ENCODE data around the gene ADD3. TPM values are rescaled to one million over a fixed set of nuclear protein-coding genes. Genes with fewer than 3 reads are reported as not detected.
"Not testable (repeated sequence)": the region's sequence is repeated elsewhere in the genome, so short reads cannot be mapped to it uniquely, and the experiment has no call there.

The ADD3 gene
- total and polyA plus RNA-seq, 5 donors, result 47.4 to 146 (median 122) TPM

DNA sequence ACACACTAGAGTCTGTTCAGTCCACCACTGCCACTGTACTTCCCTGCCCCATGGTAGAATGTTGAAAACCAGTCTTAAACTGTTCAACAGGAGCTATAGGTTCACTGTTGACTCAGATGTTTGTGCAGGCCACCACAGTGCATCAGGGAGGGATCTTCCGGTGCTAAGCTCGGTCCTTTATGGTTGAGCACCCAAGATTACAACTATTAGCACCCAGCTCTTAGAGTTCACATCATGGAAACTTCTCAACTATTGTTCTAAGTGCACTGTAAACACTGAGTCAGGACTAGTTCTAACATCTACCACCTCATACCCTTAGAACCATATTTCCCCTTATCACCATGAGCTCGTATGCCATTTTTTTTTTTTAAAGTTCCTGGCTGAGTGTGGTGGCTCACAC lies 102.6 kb downstream of the ADD3 start:
- intact Hi-C loops (cut with DNase I), result no loop called here

DNA sequence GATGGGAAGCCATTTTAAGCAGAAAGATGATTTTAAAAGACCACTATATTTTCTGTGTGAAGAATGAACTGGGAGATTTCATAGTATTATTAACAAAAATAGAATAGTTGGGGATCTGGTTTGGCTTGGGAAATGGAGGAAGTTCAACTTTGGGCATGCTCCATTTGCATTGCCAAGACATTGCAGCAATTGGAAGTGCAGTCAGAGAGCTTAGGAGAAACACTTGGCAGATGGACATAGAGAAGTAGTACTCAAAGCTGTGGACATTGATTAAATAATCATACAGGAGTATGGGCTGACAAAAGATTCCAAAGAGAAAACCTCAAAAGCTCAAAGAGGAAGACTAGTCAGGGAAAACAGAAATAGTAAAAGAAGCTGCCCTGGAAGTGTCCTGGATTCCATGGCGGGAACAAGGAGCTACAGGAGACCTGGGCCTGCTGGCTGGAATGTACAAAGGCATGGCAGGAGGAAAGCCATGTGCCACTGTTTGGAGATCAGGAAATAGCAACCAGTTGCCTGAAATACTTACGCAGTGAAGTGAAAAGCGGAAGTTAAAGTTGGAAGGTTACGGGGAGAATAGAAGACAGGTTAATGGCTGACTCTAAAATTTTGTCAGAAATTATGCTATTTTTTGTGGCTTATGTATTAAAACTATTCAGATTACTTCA lies 106.0 kb downstream of the ADD3 start:
- DNase-seq, result no peak

More for the DNA sequence above, 102.6 kb downstream of the ADD3 start:
- peaks cover 2% of the 10 kb centered on the region for H3K4me1 ChIP-seq (ENCODE audit: control insufficient read depth, insufficient read depth, low read length)
- H3K9me3 ChIP-seq (ENCODE audit: control insufficient read depth, low read length), result no peaks in the 10 kb centered on the region
- H3K27me3 ChIP-seq (ENCODE audit: control insufficient read depth, insufficient read depth), result no peaks in the 10 kb centered on the region
- ATAC-seq (no peak), DNase-seq (no peak)
- H3K4me3 ChIP-seq (ENCODE audit: low read length), result no peak overlapping the region
- WGBS, result 98% methylated on average over 3 of the region's 3 CpGs
- H3K27ac ChIP-seq (ENCODE audit: low read length), result no peak overlapping the region

DNA sequence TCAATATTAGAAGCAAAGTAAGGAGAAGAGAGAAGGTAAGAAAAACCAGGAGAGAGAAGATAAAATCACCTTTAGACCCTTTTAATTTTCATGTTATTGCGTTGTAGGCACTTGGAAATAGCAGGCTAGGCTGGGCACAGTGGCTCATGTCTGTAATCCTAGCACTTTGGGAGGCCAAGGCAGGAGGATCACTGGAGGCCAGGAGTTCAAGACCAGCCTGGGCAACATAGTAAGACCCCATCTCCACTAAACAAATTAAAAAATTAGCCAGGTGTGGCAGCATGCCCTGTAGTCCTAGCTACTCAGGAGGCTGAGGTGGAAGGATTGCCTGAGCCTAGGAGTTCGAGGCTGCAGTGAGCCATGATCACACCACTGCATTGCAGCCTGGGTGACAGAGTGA lies 106.9 kb downstream of the ADD3 start:
- H3K4me1 ChIP-seq (ENCODE audit: control insufficient read depth, insufficient read depth, low read length); H3K4me3 ChIP-seq (ENCODE audit: low read length); H3K27ac ChIP-seq (ENCODE audit: low read length); DNase-seq; H3K9me3 ChIP-seq (ENCODE audit: control insufficient read depth, low read length); intact Hi-C loops (cut with DNase I); ATAC-seq; H3K27me3 ChIP-seq (ENCODE audit: control insufficient read depth, insufficient read depth): not testable (repeated sequence)
- 98% methylated on average over 2 of the region's 2 CpGs for WGBS

More for the DNA sequence above, 106.0 kb downstream of the ADD3 start:
- no peaks in the 10 kb centered on the region for H3K27me3 ChIP-seq (ENCODE audit: control insufficient read depth, insufficient read depth)
- no peaks in the 10 kb centered on the region for H3K9me3 ChIP-seq (ENCODE audit: control insufficient read depth, low read length)
- H3K27ac ChIP-seq (ENCODE audit: low read length), result peak overlapping the region; percentile 62
- peak in 1 of 2 donors; percentile 44 for ATAC-seq
- WGBS, result 86% methylated on average over 4 of the region's 4 CpGs
- no peak overlapping the region for H3K4me3 ChIP-seq (ENCODE audit: low read length)
- peaks cover 2% of the 10 kb centered on the region for H3K4me1 ChIP-seq (ENCODE audit: control insufficient read depth, insufficient read depth, low read length)
- intact Hi-C loops (cut with DNase I), result no loop called here

DNA sequence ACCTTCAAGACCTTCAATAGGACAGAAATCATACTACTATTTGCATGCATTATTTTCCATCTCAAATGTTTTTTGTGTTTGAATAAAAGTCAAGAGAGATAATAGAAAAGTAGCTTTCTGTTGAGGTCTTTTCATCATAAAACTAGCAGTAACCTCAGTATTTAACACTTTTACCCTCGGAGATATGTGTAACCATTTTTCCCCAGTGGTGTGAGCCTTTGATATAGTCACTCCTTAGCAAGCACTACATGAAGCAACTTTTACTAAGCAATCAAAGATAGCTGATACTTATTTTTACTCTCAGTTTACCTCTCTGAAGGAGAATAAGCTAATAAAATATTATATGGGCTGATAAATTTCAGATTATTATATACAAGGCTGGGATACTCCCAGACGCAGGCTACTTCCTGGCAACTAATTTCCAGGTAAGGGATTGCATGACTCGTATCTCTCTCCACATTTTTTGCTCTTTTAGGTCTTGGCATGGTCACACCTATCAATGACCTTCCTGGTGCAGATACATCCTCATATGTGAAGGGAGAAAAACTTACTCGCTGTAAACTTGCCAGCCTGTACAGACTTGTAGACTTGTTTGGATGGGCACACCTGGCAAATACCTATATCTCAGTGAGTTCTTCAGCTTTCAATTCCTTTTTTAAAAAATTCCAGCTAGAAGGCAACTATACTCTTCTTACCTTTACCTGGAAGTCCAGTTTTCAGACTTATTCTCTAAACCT lies 108.2 kb downstream of the ADD3 start:
- no peaks in the 10 kb centered on the region for H3K27me3 ChIP-seq (ENCODE audit: control insufficient read depth, insufficient read depth)
- no peak overlapping the region for H3K4me3 ChIP-seq (ENCODE audit: low read length)
- peaks cover 2% of the 10 kb centered on the region for H3K4me1 ChIP-seq (ENCODE audit: control insufficient read depth, insufficient read depth, low read length)
- H3K27ac ChIP-seq (ENCODE audit: low read length), result no peak overlapping the region
- DNase-seq (no peak), ATAC-seq (no peak)
- intact Hi-C loops (cut with DNase I), result no loop called here
- H3K9me3 ChIP-seq (ENCODE audit: control insufficient read depth, low read length), result no peaks in the 10 kb centered on the region
- WGBS, result 92% methylated on average over 4 of the region's 4 CpGs

DNA sequence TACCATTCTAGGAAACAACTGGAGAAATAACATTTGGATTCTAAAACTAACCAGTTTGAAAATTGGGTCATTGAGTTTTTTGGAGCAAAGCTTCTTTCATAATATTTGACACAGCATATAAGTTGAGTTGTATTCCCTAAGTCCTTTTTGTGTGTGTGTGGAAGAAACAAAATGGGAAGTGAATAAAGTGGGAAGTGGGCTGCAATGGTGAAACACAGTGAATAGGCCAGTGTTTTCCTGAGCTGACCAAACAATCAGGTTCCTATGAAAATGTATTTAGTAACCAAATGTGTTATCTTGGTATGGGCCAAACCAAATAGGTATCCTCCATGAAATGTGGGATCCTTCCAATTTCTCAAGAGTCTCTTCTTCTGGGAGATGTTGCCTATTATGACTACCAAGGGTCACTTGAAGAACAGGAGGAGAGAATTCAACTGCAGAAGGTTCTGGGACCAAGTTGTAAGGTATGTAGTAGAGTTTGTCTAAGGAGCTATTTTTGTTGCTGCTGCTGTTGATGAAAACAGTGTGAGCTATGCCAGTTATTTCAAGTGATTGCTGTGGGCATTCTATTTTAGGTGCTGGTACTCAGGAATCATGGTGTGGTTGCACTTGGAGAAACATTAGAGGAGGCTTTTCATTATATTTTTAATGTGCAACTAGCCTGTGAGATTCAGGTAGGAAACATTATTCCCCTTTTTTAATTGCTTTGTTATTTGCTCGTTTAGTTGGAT lies 111.3 kb downstream of the ADD3 start:
- 69% methylated on average over 1 of the region's 1 CpG for WGBS
- no peak for DNase-seq
- peak overlapping the region; percentile 64 for H3K27ac ChIP-seq (ENCODE audit: low read length)
- ATAC-seq, result peak; percentile 68 to 82
- intact Hi-C loops (cut with DNase I), result no loop called here
- no peaks in the 10 kb centered on the region for H3K27me3 ChIP-seq (ENCODE audit: control insufficient read depth, insufficient read depth)
- H3K4me1 ChIP-seq (ENCODE audit: control insufficient read depth, insufficient read depth, low read length), result peaks cover under 1% of the 10 kb centered on the region
- H3K9me3 ChIP-seq (ENCODE audit: control insufficient read depth, low read length), result no peaks in the 10 kb centered on the region
- H3K4me3 ChIP-seq (ENCODE audit: low read length), result no peak overlapping the region

DNA sequence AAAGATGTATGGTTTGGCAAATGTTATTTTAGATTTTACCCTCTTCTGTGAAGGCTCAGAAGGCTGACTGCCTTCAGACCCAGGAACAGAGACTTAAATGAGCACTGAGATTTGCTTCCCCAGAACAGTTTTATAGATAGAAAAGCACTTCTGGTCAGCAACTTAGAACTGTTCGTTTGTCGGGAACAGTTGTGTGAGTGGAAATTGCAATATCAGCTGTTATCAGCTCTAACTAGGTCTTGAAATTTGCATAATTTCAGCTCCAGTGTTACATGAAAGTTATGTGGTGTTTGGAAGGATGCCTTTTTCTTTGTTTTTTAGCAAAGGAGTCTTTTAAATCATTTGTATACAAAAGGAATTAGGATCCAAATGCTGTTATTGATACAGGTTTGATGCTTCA lies 115.8 kb downstream of the ADD3 start:
- WGBS, result 50% methylated on average over 2 of the region's 2 CpGs
- DNase-seq, result no peak
- H3K27me3 ChIP-seq (ENCODE audit: control insufficient read depth, insufficient read depth), result no peaks in the 10 kb centered on the region
- ATAC-seq, result no peak
- H3K27ac ChIP-seq (ENCODE audit: low read length), result peak overlapping the region; percentile 68
- H3K4me3 ChIP-seq (ENCODE audit: low read length), result no peak overlapping the region
- no peaks in the 10 kb centered on the region for H3K9me3 ChIP-seq (ENCODE audit: control insufficient read depth, low read length)
- intact Hi-C loops (cut with DNase I), result loop anchor here in 2 of 4 donors (10.0 kb wide), 2 partner anchors 229 to 239 kb away; no protein-coding TSS in a partner anchor
- no peaks in the 10 kb centered on the region for H3K4me1 ChIP-seq (ENCODE audit: control insufficient read depth, insufficient read depth, low read length)

DNA sequence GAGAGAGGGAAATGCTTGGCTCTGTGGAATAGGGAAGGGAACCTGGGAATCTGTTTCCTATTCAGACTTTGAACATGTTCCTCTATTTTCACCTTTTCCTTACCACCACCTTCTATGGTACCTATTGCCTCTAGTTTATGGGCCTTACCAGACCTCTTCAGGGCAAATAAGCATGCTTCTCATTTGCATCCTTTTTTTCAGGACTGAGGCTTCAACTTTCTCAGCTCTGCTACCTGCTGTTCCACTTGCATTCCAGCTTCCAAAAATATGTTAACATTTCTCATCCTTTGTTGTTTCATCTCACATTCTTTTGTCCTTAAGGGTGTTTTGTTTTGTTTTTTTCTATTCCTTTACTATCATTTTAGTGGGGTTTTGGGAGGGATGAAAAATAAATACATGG lies 121.7 kb downstream of the ADD3 start:
- DNase-seq, result no peak
- Histone ChIP-seq H3K9me3 (ENCODE audit: control insufficient read depth, low read length) (no peaks in the 10 kb centered on the region), H3K27ac (ENCODE audit: low read length) (no peak overlapping the region), H3K27me3 (ENCODE audit: control insufficient read depth, insufficient read depth) (no peaks in the 10 kb centered on the region), H3K4me3 (ENCODE audit: low read length) (no peak overlapping the region), H3K4me1 (ENCODE audit: control insufficient read depth, insufficient read depth, low read length) (no peaks in the 10 kb centered on the region)
- no peak for ATAC-seq
- intact Hi-C loops (cut with DNase I), result loop anchor here in 2 of 4 donors (10.0 kb wide), 2 partner anchors 235 to 245 kb away; no protein-coding TSS in a partner anchor

DNA sequence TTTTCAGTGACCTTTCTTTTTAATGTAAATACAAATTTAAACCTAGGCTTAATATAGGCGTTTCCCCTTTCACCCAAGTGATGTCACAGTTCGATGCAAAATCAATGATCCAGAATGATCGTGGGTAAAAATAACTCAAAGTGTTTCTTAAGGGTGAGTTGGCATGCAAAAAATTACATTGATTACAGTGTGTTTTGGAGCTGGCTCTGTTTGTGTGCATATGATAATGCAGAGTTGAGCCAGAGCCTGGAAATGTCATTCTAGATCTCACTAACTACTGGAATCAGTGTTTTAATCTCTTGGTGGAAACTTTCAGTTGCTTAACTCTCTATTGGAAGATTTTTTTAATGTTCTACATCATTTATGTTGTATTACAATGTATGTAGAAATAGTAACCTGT lies 127.1 kb downstream of the ADD3 start:
- H3K27me3 ChIP-seq (ENCODE audit: control insufficient read depth, insufficient read depth), result no peaks in the 10 kb centered on the region
- H3K9me3 ChIP-seq (ENCODE audit: control insufficient read depth, low read length), result no peaks in the 10 kb centered on the region
- no peak overlapping the region for H3K27ac ChIP-seq (ENCODE audit: low read length)
- H3K4me3 ChIP-seq (ENCODE audit: low read length), result no peak overlapping the region
- intact Hi-C loops (cut with DNase I), result loop anchor here in 3 of 4 donors (5.0 to 10.0 kb wide), 6 partner anchors 72 to 250 kb away; partner anchors contain the start of gene MXI1 (in 1 of the 3)
- ATAC-seq, result no peak
- no peaks in the 10 kb centered on the region for H3K4me1 ChIP-seq (ENCODE audit: control insufficient read depth, insufficient read depth, low read length)
- no peak for DNase-seq
- WGBS, result 76% methylated on average over 3 of the region's 3 CpGs

DNA sequence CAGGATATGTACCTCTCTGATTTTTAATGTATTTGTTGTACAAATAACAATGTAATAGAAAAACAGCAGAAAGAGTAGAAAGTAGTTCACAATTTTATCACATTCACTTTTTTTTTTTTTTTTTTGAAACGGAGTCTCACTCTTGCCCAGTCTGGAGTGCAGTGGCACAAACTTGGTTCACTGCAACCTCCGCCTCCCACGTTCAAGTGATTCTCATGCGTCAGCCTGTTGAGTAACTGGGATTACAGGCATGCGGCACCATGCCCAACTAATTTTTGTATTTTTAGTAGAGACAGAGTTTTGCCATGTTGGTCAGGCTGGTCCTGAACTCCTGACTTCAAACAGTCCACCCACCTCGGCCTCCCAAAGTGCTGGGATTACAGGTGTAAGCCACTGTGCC lies 128.1 kb downstream of the ADD3 start:
- H3K9me3 ChIP-seq (ENCODE audit: control insufficient read depth, low read length); H3K4me3 ChIP-seq (ENCODE audit: low read length); H3K27me3 ChIP-seq (ENCODE audit: control insufficient read depth, insufficient read depth); H3K4me1 ChIP-seq (ENCODE audit: control insufficient read depth, insufficient read depth, low read length); H3K27ac ChIP-seq (ENCODE audit: low read length); ATAC-seq; DNase-seq: not testable (repeated sequence)
- intact Hi-C loops (cut with DNase I), result loop anchor here in 3 of 4 donors (2.0 to 10.0 kb wide), 7 partner anchors 71 to 251 kb away; partner anchors contain the start of gene MXI1 (in 1 of the 3)
- WGBS, result 91% methylated on average over 6 of the region's 6 CpGs

DNA sequence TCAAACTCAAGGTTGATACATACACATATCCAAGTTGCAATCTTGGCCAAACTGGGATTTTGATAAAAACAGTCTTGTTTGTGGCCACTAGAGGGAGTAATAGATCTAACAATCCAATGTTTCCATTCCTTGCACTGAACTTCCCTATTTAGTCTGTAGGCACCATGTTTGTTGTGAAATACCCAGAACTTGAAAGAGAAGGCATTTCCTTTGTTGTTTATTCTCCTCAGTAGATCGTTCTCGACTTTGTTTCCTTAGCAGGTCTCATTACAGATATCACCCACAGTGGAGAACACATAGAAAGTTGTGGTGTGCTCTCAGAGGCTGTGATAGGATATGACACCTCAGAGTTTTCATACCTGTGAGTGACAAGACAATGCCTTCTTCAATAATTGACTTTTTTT lies 129.4 kb downstream of the ADD3 start:
- no peaks in the 10 kb centered on the region for H3K9me3 ChIP-seq (ENCODE audit: control insufficient read depth, low read length)
- intact Hi-C loops (cut with DNase I), result loop anchor here in 3 of 4 donors (2.0 to 10.0 kb wide), 7 partner anchors 70 to 252 kb away; partner anchors contain the start of gene MXI1 (in 1 of the 3)
- 2% methylated on average over 2 of the region's 2 CpGs for WGBS
- H3K4me3 ChIP-seq (ENCODE audit: low read length), result no peak overlapping the region
- no peaks in the 10 kb centered on the region for H3K27me3 ChIP-seq (ENCODE audit: control insufficient read depth, insufficient read depth)
- H3K27ac ChIP-seq (ENCODE audit: low read length), result no peak overlapping the region
- ATAC-seq (peak; percentile 79 to 80), DNase-seq (no peak)
- peaks cover 7% of the 10 kb centered on the region for H3K4me1 ChIP-seq (ENCODE audit: control insufficient read depth, insufficient read depth, low read length)
